ENCODE measurements around the gene RAPGEF2. TPM values are rescaled to one million over a fixed set of nuclear protein-coding genes. Genes with fewer than 3 reads are reported as not detected.

RAPGEF2 gene
- total and polyA plus RNA-seq, 2 donors (not counting 3 experiments of a cell fraction or from before 2014, with no cell fraction given): 28.7 to 55.2 TPM

- H3K4me3 ChIP-seq (replicated peaks in 1 of 3; ENCODE audit: insufficient read depth in 1 of 3, low read depth in 1 of 3, low read length in 3 of 3): no peak overlapping the region
- TF ChIP-seq GATA2 (IDR thresholded peaks at IDR 0.05; ENCODE audit: insufficient read depth, insufficient read length, low read depth, low read length) (no peak), MAX (IDR thresholded peaks at IDR 0.05; ENCODE audit: insufficient read depth, insufficient read length) (no peak), JUN (IDR thresholded peaks at IDR 0.05; ENCODE audit: borderline replicate concordance, insufficient read depth, insufficient read length, low read depth) (no peak), POLR2A (IDR thresholded peaks at IDR 0.05; ENCODE audit: low read depth, low read length) (no peak), EZH2 (IDR thresholded peaks at IDR 0.05; ENCODE audit: borderline replicate concordance, low read depth, low read length, severe bottlenecking) (no peak), FOS (IDR thresholded peaks at IDR 0.05; ENCODE audit: borderline replicate concordance, insufficient read depth, low read length) (no peak), CTCF (IDR thresholded peaks at IDR 0.05; ENCODE audit: extremely low read depth in 1 of 2, insufficient read depth in 1 of 2, low read depth in 1 of 2, low read length in 2 of 2) (no peak), POLR2AphosphoS5 (IDR thresholded peaks at IDR 0.05; ENCODE audit: insufficient read depth, low read depth, low read length) (no peak), MYC (IDR thresholded peaks at IDR 0.05; ENCODE audit: low read depth, low read length) (no peak)
- intact Hi-C loops (cut with micrococcal nuclease): no loop called here
- H3K9me1 ChIP-seq (replicated peaks; ENCODE audit: control insufficient read depth, extremely low read depth, insufficient read depth, low read length): no peaks in the 10 kb centered on the region
- dilution Hi-C loops (cut with MboI; ENCODE audit: extremely low pct_ligation_motif_present, low sequenced_read_pairs): no loop called here
- H3K27ac ChIP-seq (ENCODE audit: insufficient read depth, low read depth, low read length): no peak overlapping the region
- no peaks in the 10 kb centered on the region for H3K27me3 ChIP-seq (ENCODE audit: control insufficient read depth in 2 of 2, insufficient read depth in 2 of 2, low read length in 2 of 2)
- H3K36me3 ChIP-seq (ENCODE audit: control insufficient read depth in 2 of 2, extremely low read depth in 1 of 2, insufficient read depth in 2 of 2, low read length in 2 of 2): no peaks in the 10 kb centered on the region
- H3K9ac ChIP-seq (replicated peaks; ENCODE audit: extremely low read depth, insufficient read depth, low read length): no peak overlapping the region
- DNase-seq (ENCODE audit: low read depth, low spot score) (no peak), FAIRE-seq (no peak)
- no TSS peak for BruUV-seq (replicated peaks)
- H3K79me2 ChIP-seq (ENCODE audit: control insufficient read depth, insufficient read depth, low read length): peaks cover 74% of the 10 kb centered on the region
- H3K4me1 ChIP-seq (ENCODE audit: control insufficient read depth, extremely low read depth, insufficient read depth, low read length): no peaks in the 10 kb centered on the region
- peaks cover 12% of the 10 kb centered on the region for H4K20me1 ChIP-seq (replicated peaks; ENCODE audit: control insufficient read depth, extremely low read depth, insufficient read depth, low read length)
- H3K4me2 ChIP-seq (ENCODE audit: insufficient read depth, low read length): no peak overlapping the region
- no peaks in the 10 kb centered on the region for H3K9me3 ChIP-seq (replicated peaks; ENCODE audit: control insufficient read depth, insufficient read depth, low read length)
- no peak overlapping the region for H2AFZ ChIP-seq (ENCODE audit: low read depth, low read length)
- POLR2A ChIA-PET: no interaction called here
- CTCF ChIA-PET: interaction anchor here (1.2 kb wide), 1 partner anchor 9 kb away, joined by 3 read pairs; no protein-coding TSS in a partner anchor
Observed at GRCh38 chr4:159129814-159130550, 27.1 kb downstream of the RAPGEF2 start.
